Mesothelial cell of epicardium (in vitro differentiated cells): ENCODE measurements around the gene METAP2. TPM values are rescaled to one million over a fixed set of nuclear protein-coding genes. Genes with fewer than 3 reads are reported as not detected.
"Not testable (repeated sequence)": the region's sequence is repeated elsewhere in the genome, so short reads cannot be mapped to it uniquely, and the experiment has no call there.

Experiments
- DNase-seq, 2 experiments: peaks; one replicate each; pipeline ENCODE4 v3.0.0; 2021; ENCODE audit warnings: low spot score in 2 of 2; ENCODE audit not compliant: unreplicated experiment in 2 of 2
- H3K27ac Mint-ChIP-seq: 2 replicates; pipeline ENCODE4 v1.8.0; 2021; ENCODE audit warnings: mixed read lengths
- H3K27me3 Mint-ChIP-seq: 2 replicates; pipeline ENCODE4 v1.8.0; 2021; ENCODE audit warnings: low read depth, mixed read lengths
- H3K36me3 Mint-ChIP-seq: 2 replicates; pipeline ENCODE4 v1.8.0; 2021; ENCODE audit warnings: mixed read lengths
- H3K4me1 Mint-ChIP-seq: 2 replicates; pipeline ENCODE4 v1.8.0; 2021; ENCODE audit warnings: mixed read lengths
- H3K4me3 Mint-ChIP-seq: 2 replicates; pipeline ENCODE4 v1.8.0; 2021; ENCODE audit warnings: mild to moderate bottlenecking, moderate library complexity, mixed read lengths
- H3K9me3 Mint-ChIP-seq: 2 replicates; pipeline ENCODE4 v1.8.0; 2021; ENCODE audit warnings: mixed read lengths
- CTCF ChIP-seq: fragments of 200-600 bp; sonication (generic); IDR thresholded peaks from one replicate; pipeline ENCODE4 v1.5.0; 2021; ENCODE audit warnings: antibody characterized with exemption; ENCODE audit not compliant: unreplicated experiment
- total RNA-seq: library from RNA; stranded (reverse); gene quantifications from 3 replicates; pipeline ENCODE4 v1.2.1, GENCODE V29; 2021

The METAP2 gene
- total RNA-seq, 1 donor from 2014 or later, result 78.9 TPM

- no peaks in the 10 kb centered on the region for H3K36me3 Mint-ChIP-seq
- no peak for DNase-seq
- H3K27me3 Mint-ChIP-seq, result no peaks in the 10 kb centered on the region
- no peak for TF ChIP-seq CTCF
- no peaks in the 10 kb centered on the region for H3K9me3 Mint-ChIP-seq
- H3K4me1 Mint-ChIP-seq, result no peaks in the 10 kb centered on the region
- H3K27ac Mint-ChIP-seq, result no peak overlapping the region
- no peak overlapping the region for H3K4me3 Mint-ChIP-seq
These were observed 36.4 kb upstream of the METAP2 start for GRCh38 chr12:95437565-95437964.

GRCh38 chr12:95439461-95440230 lies 34.3 kb upstream of the METAP2 start:
- no peak for TF ChIP-seq CTCF
- Mint-ChIP-seq H3K4me3 (no peak overlapping the region), H3K27me3 (no peaks in the 10 kb centered on the region), H3K4me1 (no peaks in the 10 kb centered on the region), H3K27ac (no peak overlapping the region), H3K9me3 (no peaks in the 10 kb centered on the region), H3K36me3 (no peaks in the 10 kb centered on the region)
- no peak for DNase-seq

- Mint-ChIP-seq H3K9me3 (peaks cover 3% of the 10 kb centered on the region), H3K36me3 (no peaks in the 10 kb centered on the region), H3K27ac (no peak overlapping the region), H3K27me3 (peaks cover 1% of the 10 kb centered on the region), H3K4me1 (no peaks in the 10 kb centered on the region), H3K4me3 (no peak overlapping the region)
- no peak for TF ChIP-seq CTCF
- no peak for DNase-seq
These were observed 33.6 kb upstream of the METAP2 start for GRCh38 chr12:95440401-95440800.

GRCh38 chr12:95443459-95443858 lies 30.5 kb upstream of the METAP2 start:
- no peak for DNase-seq
- peaks cover 1% of the 10 kb centered on the region for H3K27me3 Mint-ChIP-seq
- peaks cover 3% of the 10 kb centered on the region for H3K9me3 Mint-ChIP-seq
- H3K4me3 Mint-ChIP-seq, result no peak overlapping the region
- H3K4me1 Mint-ChIP-seq, result peaks cover 6% of the 10 kb centered on the region
- TF ChIP-seq CTCF, result no peak
- no peak overlapping the region for H3K27ac Mint-ChIP-seq
- no peaks in the 10 kb centered on the region for H3K36me3 Mint-ChIP-seq

- H3K36me3 Mint-ChIP-seq, H3K27ac Mint-ChIP-seq, H3K4me3 Mint-ChIP-seq, H3K9me3 Mint-ChIP-seq, DNase-seq, H3K27me3 Mint-ChIP-seq: not testable (repeated sequence)
- H3K4me1 Mint-ChIP-seq, result peaks cover 15% of the 10 kb centered on the region
These were observed 28.9 kb upstream of the METAP2 start for GRCh38 chr12:95445099-95445498.

GRCh38 chr12:95445884-95446505 lies 28.0 kb upstream of the METAP2 start:
- H3K27me3 Mint-ChIP-seq, result peaks cover 1% of the 10 kb centered on the region
- DNase-seq, result no peak
- TF ChIP-seq CTCF, result no peak
- peaks cover 8% of the 10 kb centered on the region for H3K9me3 Mint-ChIP-seq
- H3K4me3 Mint-ChIP-seq, result no peak overlapping the region
- no peaks in the 10 kb centered on the region for H3K36me3 Mint-ChIP-seq
- no peak overlapping the region for H3K27ac Mint-ChIP-seq
- peaks cover 15% of the 10 kb centered on the region for H3K4me1 Mint-ChIP-seq
